CD8-positive, alpha-beta memory T cell (primary cell): ENCODE measurements around the gene WIZ. TPM values are rescaled to one million over a fixed set of nuclear protein-coding genes. Genes with fewer than 3 reads are reported as not detected.

Experiments
- CTCF ChIA-PET: fragments of 350-600 bp; sonication (Branson Sonifier 250); formaldehyde crosslinking; loops from one replicate; lab custom pipeline; 2021; ENCODE audit warnings: antibody characterized with exemption; lab: Charles Lee
- POLR2A ChIA-PET: fragments of 350-600 bp; sonication (Branson Sonifier 250); formaldehyde crosslinking; loops from one replicate; lab custom pipeline; 2021; ENCODE audit warnings: antibody characterized with exemption; lab: Charles Lee
- DNase-seq, 5 donors: peaks; one replicate each; pipeline versions ENCODE4 v3.0.0 to v3.0.0-alpha.2; 2020 to 2022; ENCODE audit warnings: mixed read lengths in 1 of 5
- H3K27ac ChIP-seq: one replicate; pipeline ENCODE4 v1.7.0; 2013; ENCODE audit warnings: low read depth, mild to moderate bottlenecking, low read length, moderate library complexity
- H3K27me3 ChIP-seq: 2 replicates; pipeline ENCODE4 v1.7.0; 2013; ENCODE audit warnings: low read length, mild to moderate bottlenecking; ENCODE audit not compliant: insufficient read depth, poor library complexity, severe bottlenecking
- H3K36me3 ChIP-seq: 2 replicates; pipeline ENCODE4 v1.7.0; 2013; ENCODE audit warnings: mild to moderate bottlenecking, low read length, moderate library complexity; ENCODE audit not compliant: insufficient read depth
- H3K4me1 ChIP-seq: 2 replicates; pipeline ENCODE4 v1.7.0; 2013; ENCODE audit warnings: mild to moderate bottlenecking, low read length, moderate library complexity; ENCODE audit not compliant: insufficient read depth
- H3K4me3 ChIP-seq: 2 replicates; pipeline ENCODE4 v1.7.0; 2013; ENCODE audit warnings: mild to moderate bottlenecking, low read length
- H3K9me3 ChIP-seq: 2 replicates; pipeline ENCODE4 v1.7.0; 2013; ENCODE audit warnings: mild to moderate bottlenecking, low read length
- H3K27ac Mint-ChIP-seq, 8 donors: one replicate each; pipeline ENCODE4 v1.8.0; 2020 to 2021; ENCODE audit warnings: mixed read lengths in 8 of 8, mild to moderate bottlenecking in 6 of 8, inconsistent platforms in 3 of 8, moderate library complexity in 3 of 8
- H3K27me3 Mint-ChIP-seq, 2 donors: one replicate each; pipeline ENCODE4 v1.8.0; 2020 to 2021; ENCODE audit warnings: mixed read lengths in 2 of 2, mild to moderate bottlenecking in 1 of 2, moderate library complexity in 1 of 2
- H3K36me3 Mint-ChIP-seq, 3 donors: one replicate each; pipeline ENCODE4 v1.8.0; 2020 to 2021; ENCODE audit warnings: mixed read lengths in 3 of 3, inconsistent platforms in 1 of 3, mild to moderate bottlenecking in 1 of 3
- H3K4me1 Mint-ChIP-seq, 3 donors: one replicate each; pipeline ENCODE4 v1.8.0; 2020 to 2021; ENCODE audit warnings: mixed read lengths in 3 of 3, inconsistent platforms in 1 of 3, mild to moderate bottlenecking in 1 of 3
- H3K4me3 Mint-ChIP-seq, 7 donors: one replicate each; pipeline ENCODE4 v1.8.0; 2020 to 2021; ENCODE audit warnings: mixed read lengths in 7 of 7, mild to moderate bottlenecking in 6 of 7, moderate library complexity in 4 of 7, inconsistent platforms in 2 of 7
- H3K9me3 Mint-ChIP-seq, 5 donors: one replicate each; pipeline ENCODE4 v1.8.0; 2020 to 2022; ENCODE audit warnings: mixed read lengths in 5 of 5, mild to moderate bottlenecking in 3 of 5, moderate library complexity in 2 of 5, inconsistent platforms in 1 of 5
- polyA plus RNA-seq: library from polyadenylated mRNA; unstranded; fragments of 300-500 nt; fragmentation: Illumina TruSeq; gene quantifications from one replicate; pipeline ENCODE4 v1.2.3, GENCODE V29; 2021
- total RNA-seq, 2 experiments: library from RNA; stranded (reverse); gene quantifications; one replicate each; pipeline ENCODE4 v1.2.3, GENCODE V29; 2021

The WIZ gene
- total and polyA plus RNA-seq, 3 experiments from 2014 or later = 1.8 to 31.2 (median 28.9) TPM

DNA sequence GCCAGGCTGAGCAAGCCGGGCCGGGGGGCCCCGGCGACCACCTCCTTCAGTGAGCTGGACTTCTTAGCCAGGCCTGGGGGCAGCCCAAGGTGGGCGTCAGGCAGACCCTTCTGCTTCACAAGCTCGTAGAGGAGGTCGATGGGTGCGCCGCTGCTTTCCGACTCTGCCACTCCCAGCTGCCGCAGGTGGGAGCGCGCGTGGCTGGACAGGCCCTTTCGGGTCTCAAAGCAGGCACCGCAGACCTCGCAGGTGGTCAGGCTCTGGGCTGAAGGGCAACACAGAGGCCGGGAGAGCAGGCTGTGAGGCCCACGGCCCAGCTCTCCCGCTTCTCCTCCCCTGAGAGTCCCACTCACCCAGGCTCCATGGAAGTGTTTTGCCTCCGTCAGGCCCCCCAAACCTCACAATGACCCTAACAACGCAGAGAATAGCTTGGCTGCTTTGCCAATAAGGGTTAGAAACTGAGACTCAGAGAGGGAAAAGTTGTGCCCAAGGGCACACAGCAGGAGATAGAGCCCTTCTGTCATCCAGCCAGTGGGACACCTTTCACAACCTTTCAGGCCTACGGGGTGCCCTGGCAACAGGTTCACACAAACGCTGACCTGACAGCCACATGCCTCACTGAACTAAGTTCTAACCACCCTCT is 19.8 kb downstream of the WIZ start:
- H3K27me3 Mint-ChIP-seq = no peaks in the 10 kb centered on the region
- no peak overlapping the region for H3K27ac ChIP-seq
- no peaks in the 10 kb centered on the region for H3K9me3 Mint-ChIP-seq
- DNase-seq = no peak
- POLR2A ChIA-PET = interaction anchor here (2.1 kb wide), 1 partner anchor 10 kb away, joined by 5 read pairs; no protein-coding TSS in a partner anchor
- H3K4me3 ChIP-seq = no peak overlapping the region
- peaks cover 24% of the 10 kb centered on the region for H3K4me1 ChIP-seq
- peaks cover 12% of the 10 kb centered on the region for H3K36me3 ChIP-seq
- CTCF ChIA-PET = interaction anchor here (0.9 to 3.8 kb wide), 4 partner anchors 11 to 127 kb away, joined by 3 to 24 read pairs (median 10); partner anchors contain the start of gene AKAP8L
- H3K27ac Mint-ChIP-seq = peak overlapping the region in 1 of 8 donors; percentile 32
- no peaks in the 10 kb centered on the region for H3K27me3 ChIP-seq
- H3K4me3 Mint-ChIP-seq = peak overlapping the region in 5 of 7 donors; percentile 49 to 99 (median 93)
- H3K36me3 Mint-ChIP-seq = peaks cover 3 to 47% (median 7%) of the 10 kb centered on the region in 3 donors
- no peaks in the 10 kb centered on the region for H3K9me3 ChIP-seq
- peaks cover 33 to 35% (median 35%) of the 10 kb centered on the region in 3 donors for H3K4me1 Mint-ChIP-seq

DNA sequence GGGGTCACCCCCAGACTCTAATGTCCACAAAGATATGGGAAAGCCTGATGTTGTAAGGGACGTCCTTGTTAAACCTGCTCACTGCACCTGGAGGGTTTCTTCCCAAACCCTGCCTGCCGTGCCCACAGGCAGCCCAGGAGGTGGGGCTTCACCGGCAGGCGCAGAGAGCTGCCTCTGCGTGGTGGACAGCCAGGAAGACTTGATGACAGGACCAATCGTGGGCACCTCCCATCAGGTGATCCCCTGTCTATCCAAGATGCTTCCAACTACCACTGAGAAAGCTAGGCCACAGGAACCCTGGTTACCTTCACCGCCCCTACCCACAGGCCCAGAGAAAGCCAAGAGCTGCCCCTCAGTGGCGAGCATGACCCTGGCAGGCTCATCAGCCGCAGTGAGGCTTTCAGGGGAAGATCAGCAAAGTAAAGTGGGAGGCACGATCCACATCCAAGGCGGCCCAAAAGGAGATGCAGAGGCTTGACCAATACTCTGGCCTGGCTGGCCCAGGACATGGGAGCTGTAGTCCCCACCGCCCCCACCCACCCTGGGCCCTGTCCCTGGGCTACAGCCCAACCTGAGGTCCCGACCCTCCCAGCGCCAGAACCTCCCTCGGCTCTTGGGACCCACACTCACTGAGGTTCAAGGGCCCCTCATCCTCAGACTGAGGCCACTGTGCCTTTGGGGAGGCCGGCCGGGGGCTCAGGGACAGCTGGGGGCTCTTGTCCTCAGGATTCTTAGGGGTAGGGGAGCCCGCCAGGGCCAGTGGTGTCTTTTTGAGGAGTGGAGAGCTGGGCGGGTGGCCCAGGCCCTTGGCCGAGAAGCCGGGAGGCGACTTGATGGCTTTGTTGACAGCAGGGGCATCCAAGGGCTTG is 20.6 kb downstream of the WIZ start:
- Histone ChIP-seq H3K27me3 (no peaks in the 10 kb centered on the region), H3K4me1 (peaks cover 24% of the 10 kb centered on the region), H3K9me3 (no peaks in the 10 kb centered on the region), H3K4me3 (no peak overlapping the region), H3K27ac (no peak overlapping the region), H3K36me3 (peaks cover 12% of the 10 kb centered on the region)
- Mint-ChIP-seq H3K27me3 (no peaks in the 10 kb centered on the region), H3K9me3 (no peaks in the 10 kb centered on the region), H3K27ac (peak overlapping the region in 2 of 8 donors; percentile 23 to 38), H3K4me3 (peak overlapping the region in 1 of 7 donors; percentile 24), H3K36me3 (peaks cover 3 to 49% (median 7%) of the 10 kb centered on the region in 3 donors), H3K4me1 (peaks cover 33 to 35% (median 35%) of the 10 kb centered on the region in 3 donors)
- CTCF ChIA-PET = interaction anchor here (1.1 to 2.4 kb wide), 2 partner anchors 10 to 127 kb away, joined by 4 to 12 read pairs; partner anchors contain the start of gene AKAP8L
- POLR2A ChIA-PET = interaction anchor here (2.1 kb wide), 1 partner anchor 9 kb away, joined by 5 read pairs; no protein-coding TSS in a partner anchor
- no peak for DNase-seq

DNA sequence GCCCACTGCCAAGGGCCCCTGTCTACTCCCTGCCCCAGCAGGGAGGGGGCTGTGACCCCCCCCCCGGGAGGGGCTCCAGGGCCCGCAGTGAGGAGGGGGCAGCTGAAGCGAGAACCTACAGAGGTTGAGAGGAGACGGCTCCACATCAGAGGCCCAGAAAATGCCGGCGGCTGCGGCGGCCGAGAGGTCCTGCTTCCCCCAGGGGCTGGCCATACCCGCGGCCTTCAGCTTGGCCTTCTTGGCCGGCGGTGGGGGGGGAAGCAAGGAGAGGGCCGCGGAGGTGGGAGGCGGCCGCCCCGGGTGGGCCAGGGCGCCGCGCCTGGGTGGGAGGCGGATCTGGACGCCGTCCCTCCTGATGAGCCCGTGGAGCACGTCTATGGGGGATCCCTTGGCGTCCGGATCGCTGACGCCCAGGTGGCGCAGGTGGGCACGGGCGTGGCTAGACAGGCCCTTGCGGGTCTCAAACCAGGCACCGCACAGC is 21.7 kb downstream of the WIZ start:
- CTCF ChIA-PET = interaction anchor here (0.9 to 2.4 kb wide), 2 partner anchors 9 to 128 kb away, joined by 3 to 12 read pairs; partner anchors contain the start of gene AKAP8L
- Mint-ChIP-seq H3K36me3 (peaks cover 11 to 56% (median 12%) of the 10 kb centered on the region in 3 donors), H3K27ac (no peak overlapping the region), H3K9me3 (no peaks in the 10 kb centered on the region), H3K27me3 (no peaks in the 10 kb centered on the region), H3K4me3 (no peak overlapping the region), H3K4me1 (peaks cover 28 to 30% (median 28%) of the 10 kb centered on the region in 3 donors)
- POLR2A ChIA-PET = interaction anchor here (2.1 kb wide), 1 partner anchor 8 kb away, joined by 5 read pairs; no protein-coding TSS in a partner anchor
- peaks cover 21% of the 10 kb centered on the region for H3K36me3 ChIP-seq
- DNase-seq = no peak
- H3K9me3 ChIP-seq = no peaks in the 10 kb centered on the region
- H3K27ac ChIP-seq = no peak overlapping the region
- no peaks in the 10 kb centered on the region for H3K27me3 ChIP-seq
- H3K4me3 ChIP-seq = no peak overlapping the region
- peaks cover 20% of the 10 kb centered on the region for H3K4me1 ChIP-seq

DNA sequence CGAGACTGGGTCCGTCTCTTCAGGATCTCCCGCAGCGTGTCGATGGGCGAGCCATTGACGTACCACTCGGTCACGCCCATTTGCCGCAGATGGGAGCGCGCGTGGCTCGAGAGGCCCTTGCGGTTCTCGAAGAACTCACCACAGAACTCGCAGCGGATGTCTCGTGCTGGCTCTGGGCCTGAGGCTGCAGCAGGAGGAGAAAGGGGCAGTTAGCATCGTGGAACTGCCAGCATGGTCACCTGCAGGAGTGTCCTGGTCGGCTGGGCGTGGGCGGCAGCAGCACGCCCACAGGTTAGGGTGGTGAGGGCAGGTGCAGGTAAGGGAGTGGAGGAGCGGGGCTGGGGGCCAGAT is 22.4 kb downstream of the WIZ start:
- H3K36me3 Mint-ChIP-seq = peaks cover 12 to 61% (median 13%) of the 10 kb centered on the region in 3 donors
- Histone ChIP-seq H3K27me3 (no peaks in the 10 kb centered on the region), H3K9me3 (no peaks in the 10 kb centered on the region), H3K4me3 (no peak overlapping the region), H3K36me3 (peaks cover 22% of the 10 kb centered on the region), H3K4me1 (peaks cover 20% of the 10 kb centered on the region), H3K27ac (no peak overlapping the region)
- ChIA-PET CTCF (interaction anchor here (2.4 kb wide), 1 partner anchor 8 kb away, joined by 12 read pairs; the partner anchor contains the start of gene AKAP8L), POLR2A (no interaction called here)
- H3K4me1 Mint-ChIP-seq = peaks cover 25 to 27% (median 27%) of the 10 kb centered on the region in 3 donors
- DNase-seq = no peak
- H3K27ac Mint-ChIP-seq = no peak overlapping the region
- no peaks in the 10 kb centered on the region for H3K27me3 Mint-ChIP-seq
- no peaks in the 10 kb centered on the region for H3K9me3 Mint-ChIP-seq
- no peak overlapping the region for H3K4me3 Mint-ChIP-seq

DNA sequence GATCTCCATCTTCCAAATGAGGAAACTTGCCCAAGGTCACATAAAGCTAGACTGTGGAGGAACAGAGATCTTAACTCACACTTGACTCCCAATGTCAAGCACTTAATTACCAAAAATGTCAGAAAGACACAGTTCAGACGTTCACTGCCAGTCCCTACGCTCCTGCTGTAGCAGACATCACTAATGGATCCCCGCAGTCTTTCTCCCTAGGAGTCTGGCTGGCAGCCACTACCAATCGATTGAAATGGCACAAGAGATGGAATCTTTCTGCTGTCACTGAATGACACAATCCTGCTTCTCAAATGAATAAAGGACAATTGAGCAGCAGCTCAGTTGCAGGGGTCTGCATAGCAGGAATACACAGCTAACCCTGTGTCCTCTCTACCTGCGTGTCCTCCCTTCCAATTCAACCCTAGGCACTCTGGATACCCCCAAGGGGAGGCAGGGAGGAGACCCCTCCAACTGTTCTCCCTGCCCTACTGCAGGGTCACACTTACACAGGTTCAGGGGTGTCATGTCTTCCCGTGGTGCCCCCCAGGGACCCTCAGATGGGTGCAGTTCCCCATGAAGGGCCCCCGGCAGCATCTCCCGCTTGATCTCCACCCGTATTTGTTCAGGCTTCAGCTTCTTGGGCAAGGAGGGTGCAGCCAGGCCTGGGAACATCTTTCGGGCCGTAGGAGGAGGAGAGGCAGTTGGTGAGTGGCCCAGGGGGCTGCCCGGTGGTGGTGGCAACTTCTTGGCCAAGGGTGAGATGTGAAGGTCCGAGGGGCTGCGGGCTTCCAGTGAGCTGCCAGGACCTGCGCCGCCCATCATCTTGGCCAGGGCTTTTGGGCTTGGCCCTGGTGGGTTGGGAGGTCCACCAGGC is 23.0 kb downstream of the WIZ start:
- DNase-seq = no peak
- Mint-ChIP-seq H3K36me3 (peaks cover 12 to 62% (median 13%) of the 10 kb centered on the region in 3 donors), H3K27ac (peak overlapping the region in 1 of 8 donors; percentile 17), H3K4me3 (peak overlapping the region in 1 of 7 donors; percentile 3), H3K4me1 (peaks cover 22 to 23% (median 23%) of the 10 kb centered on the region in 3 donors), H3K9me3 (no peaks in the 10 kb centered on the region), H3K27me3 (no peaks in the 10 kb centered on the region)
- H3K4me3 ChIP-seq = no peak overlapping the region
- H3K4me1 ChIP-seq = peaks cover 17% of the 10 kb centered on the region
- no peaks in the 10 kb centered on the region for H3K27me3 ChIP-seq
- ChIA-PET POLR2A (no interaction called here), CTCF (interaction anchor here (0.9 to 1.0 kb wide), 2 partner anchors 16 to 129 kb away, joined by 3 read pairs; no protein-coding TSS in a partner anchor)
- H3K27ac ChIP-seq = no peak overlapping the region
- H3K9me3 ChIP-seq = no peaks in the 10 kb centered on the region
- peaks cover 22% of the 10 kb centered on the region for H3K36me3 ChIP-seq

DNA sequence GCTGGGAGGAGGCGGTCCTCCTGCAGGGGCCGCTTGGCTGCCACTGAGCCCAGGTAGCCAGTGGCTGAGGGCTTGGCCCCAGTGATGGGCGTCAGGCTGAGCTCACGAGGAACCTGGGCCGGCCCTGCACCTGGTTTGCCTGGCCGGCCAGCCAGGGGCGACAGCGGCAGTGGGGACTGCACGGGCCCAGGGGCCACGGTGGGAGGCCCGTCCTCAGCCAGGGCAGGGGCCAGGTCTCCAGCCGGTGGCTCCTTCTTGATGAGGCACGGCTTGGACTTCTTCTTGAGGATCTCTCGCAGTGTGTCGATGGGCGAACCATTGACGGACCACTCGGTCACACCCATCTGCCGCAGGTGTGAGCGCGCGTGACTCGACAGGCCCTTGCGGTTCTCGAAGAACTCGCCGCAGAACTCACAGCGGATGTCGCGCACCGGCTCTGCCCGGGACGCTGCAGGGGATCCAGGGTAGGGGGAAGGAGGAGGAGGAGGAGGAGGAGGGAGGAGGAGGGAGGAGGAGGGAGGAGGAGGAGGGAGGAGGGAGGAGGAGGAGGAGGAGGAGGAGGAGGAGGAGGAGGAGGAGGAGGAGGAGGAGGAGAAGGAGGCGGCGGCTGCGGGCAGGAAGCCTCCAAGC is 24.3 kb downstream of the WIZ start:
- H3K9me3 ChIP-seq = no peaks in the 10 kb centered on the region
- no peak overlapping the region for H3K4me3 ChIP-seq
- no peak overlapping the region for H3K27ac ChIP-seq
- CTCF ChIA-PET = no interaction called here
- no peaks in the 10 kb centered on the region for H3K27me3 ChIP-seq
- Mint-ChIP-seq H3K27me3 (no peaks in the 10 kb centered on the region), H3K9me3 (no peaks in the 10 kb centered on the region), H3K4me3 (no peak overlapping the region), H3K4me1 (peaks cover 10 to 11% (median 10%) of the 10 kb centered on the region in 3 donors), H3K27ac (no peak overlapping the region), H3K36me3 (peaks cover 13 to 56% (median 14%) of the 10 kb centered on the region in 3 donors)
- peaks cover 22% of the 10 kb centered on the region for H3K36me3 ChIP-seq
- DNase-seq = no peak
- POLR2A ChIA-PET = no interaction called here
- H3K4me1 ChIP-seq = peaks cover 4% of the 10 kb centered on the region
